Stimulated activated CD8-positive, alpha-beta memory T cell treated with anti-CD3 and anti-CD28 coated beads, Interleukin-2, amount 100 ng/mL, for 1 hour (primary cell): Measurements from ENCODE around the gene FAM227B.
"Not testable (repeated sequence)": the region's sequence is repeated elsewhere in the genome, so short reads cannot be mapped to it uniquely, and the experiment has no call there.

Experiments
- DNase-seq, 2 donors: peaks; one replicate each; pipeline ENCODE4 v3.0.0-alpha.2; 2020; ENCODE audit warnings: low read depth in 2 of 2

FAM227B gene

DNA sequence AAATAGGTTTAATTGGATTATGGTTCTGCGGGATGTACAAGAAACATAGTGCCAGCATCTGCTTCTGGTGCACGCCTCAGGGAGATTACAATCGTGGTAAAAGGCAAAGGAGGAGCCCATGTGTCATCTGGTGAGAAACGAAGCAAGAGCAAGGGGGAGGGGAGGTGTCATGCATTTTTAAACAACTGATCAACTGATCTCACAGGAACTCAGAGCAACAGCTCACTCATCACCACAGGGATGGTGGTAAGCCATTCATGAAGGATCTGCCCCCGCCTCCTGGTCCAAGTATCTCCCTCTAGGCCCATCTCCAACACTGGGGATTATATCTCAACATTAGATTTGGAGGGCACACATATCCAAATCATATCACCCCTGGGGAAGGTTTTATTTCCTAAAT, 239.7 kb downstream of the FAM227B start:
- DNase-seq: no peak

DNA sequence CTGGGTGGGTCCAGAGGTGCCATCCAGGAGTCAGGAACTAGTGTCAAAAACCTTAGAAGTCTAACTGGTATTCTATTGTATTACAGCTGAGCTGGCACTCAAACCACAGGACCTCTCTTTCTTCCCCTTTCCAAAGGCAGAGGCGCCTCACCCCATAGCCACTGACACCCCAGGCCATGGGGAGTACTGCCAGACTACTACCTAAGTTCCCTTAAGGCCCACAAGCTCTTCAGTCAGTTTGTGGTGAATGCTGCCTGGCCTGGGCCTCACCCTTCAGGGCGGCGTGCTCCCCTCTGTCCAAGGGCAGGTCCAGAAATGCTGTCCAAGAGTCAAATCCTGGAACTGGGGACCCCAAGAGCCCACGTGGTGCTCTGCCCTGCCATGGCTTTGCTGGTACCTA, 240.6 kb downstream of the FAM227B start:
- no peak for DNase-seq

- no peak for DNase-seq
These were observed 248.3 kb downstream of the FAM227B start for GRCh38 chr15:49372366-49372765.

DNA sequence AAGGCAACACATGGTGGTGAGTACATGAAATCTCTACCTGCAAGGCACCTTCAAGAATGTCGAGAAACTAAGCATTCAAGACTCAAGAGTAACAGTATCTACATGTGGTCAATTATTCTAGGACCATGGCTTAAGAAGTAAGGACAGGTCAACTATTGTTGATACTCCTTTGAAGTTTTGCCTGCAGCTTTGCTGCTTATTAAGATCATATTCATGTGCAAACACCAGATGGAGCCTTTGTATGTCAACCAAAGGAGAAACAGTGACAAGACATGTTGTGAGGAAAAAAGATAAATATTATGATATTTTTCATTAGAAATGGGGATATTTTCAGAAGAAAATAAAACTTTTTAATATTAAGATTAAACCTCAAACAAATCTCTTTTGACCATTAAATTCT, 249.8 kb downstream of the FAM227B start:
- no peak for DNase-seq

GRCh38 chr15:49366496-49366895, 254.1 kb downstream of the FAM227B start:
- no peak for DNase-seq

DNA sequence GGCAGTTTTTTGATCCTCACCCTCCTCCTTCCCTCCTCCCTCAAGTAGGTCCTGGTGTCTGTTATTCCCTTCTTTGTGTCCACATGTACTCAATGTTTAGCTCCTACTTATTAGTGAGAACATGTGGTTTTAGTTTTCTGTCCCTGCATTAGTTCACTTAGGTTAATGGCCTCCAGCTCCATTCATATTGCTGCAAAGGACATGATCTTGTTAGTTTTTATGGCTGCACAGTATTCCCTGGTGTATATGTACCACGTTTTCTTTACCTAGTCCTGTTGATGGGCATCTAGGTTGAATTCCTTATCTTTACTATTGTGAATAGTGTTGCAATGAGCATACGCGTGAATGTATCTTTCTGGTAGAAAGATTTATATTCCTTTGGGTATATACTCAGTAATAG, 259.2 kb downstream of the FAM227B start:
- DNase-seq: no peak

- not testable (repeated sequence) for DNase-seq
These were observed 266.2 kb downstream of the FAM227B start for GRCh38 chr15:49354439-49354838.

DNA sequence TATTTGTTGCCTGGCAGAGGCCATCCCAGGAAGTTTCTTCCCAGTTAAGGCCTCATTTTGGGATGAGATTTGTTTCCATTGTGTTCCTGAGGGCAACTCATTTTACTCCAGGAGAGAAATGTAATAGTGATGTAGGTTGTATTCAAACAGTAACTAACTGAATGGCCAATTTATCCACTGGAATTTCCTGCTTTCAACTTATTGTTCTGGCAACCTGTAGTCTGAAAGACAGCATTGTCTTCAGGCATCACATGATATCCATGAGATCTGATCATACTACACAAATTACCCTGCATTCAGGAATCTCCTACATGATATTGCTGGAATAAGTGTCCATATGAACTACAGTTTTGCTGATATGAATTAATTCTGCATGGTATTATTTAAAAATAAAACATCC, 277.1 kb downstream of the FAM227B start:
- no peak for DNase-seq

GRCh38 chr15:49339656-49340055, 281.0 kb downstream of the FAM227B start:
- DNase-seq: no peak

GRCh38 chr15:49331951-49332350, 288.7 kb downstream of the FAM227B start:
- no peak for DNase-seq

- DNase-seq: no peak
These were observed 289.2 kb downstream of the FAM227B start for GRCh38 chr15:49331442-49331841.

- no peak for DNase-seq
These were observed 290.5 kb downstream of the FAM227B start for GRCh38 chr15:49330166-49330565.

- DNase-seq: no peak
These were observed 291.7 kb downstream of the FAM227B start for GRCh38 chr15:49328941-49329340.

DNA sequence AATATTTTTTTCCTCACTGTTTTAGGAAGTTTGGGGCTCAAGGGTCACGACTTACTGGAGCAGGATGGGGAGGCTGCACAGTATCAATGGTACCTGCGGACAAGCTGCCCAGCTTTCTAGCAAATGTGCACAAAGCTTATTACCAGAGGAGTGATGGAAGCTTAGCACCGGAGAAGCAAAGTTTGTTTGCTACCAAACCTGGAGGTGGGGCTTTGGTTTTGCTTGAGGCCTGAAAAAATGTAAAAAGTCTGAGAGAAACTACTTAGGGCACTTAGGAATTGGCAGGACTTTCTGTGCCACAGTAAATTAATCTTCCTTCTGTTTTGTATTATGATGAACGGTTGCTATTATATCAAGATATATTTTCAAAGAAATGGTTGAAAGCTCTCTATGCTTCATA, 292.7 kb downstream of the FAM227B start:
- DNase-seq: no peak

DNA sequence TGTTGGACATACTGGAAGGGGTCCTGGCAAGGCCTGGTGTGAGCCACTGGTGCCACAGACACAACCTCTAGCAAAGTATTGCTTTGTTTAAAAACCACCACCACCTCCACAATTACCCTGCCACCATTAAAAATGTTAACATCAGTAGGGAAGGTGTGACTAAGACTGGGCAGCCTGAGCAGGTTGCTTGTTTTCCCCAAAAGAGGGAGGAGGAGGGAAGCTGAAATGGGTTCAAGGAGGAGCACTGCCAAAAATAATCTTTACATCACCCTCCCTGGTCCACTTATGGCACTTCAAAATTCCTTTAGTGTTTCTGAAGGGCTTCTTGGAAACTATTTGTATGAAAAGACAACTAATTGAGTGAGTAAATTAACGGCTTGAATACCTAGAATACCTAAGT, 297.4 kb downstream of the FAM227B start:
- DNase-seq: no peak

GRCh38 chr15:49320351-49320750, 300.3 kb downstream of the FAM227B start:
- no peak for DNase-seq

- DNase-seq: no peak
These were observed 305.2 kb downstream of the FAM227B start for GRCh38 chr15:49315391-49315823.

- DNase-seq: no peak
These were observed 305.9 kb downstream of the FAM227B start for GRCh38 chr15:49314716-49315115.

GRCh38 chr15:49313650-49314049, 307.0 kb downstream of the FAM227B start:
- no peak for DNase-seq

GRCh38 chr15:49309889-49310288, 310.7 kb downstream of the FAM227B start:
- DNase-seq: no peak

- no peak for DNase-seq
These were observed 311.9 kb downstream of the FAM227B start for GRCh38 chr15:49308686-49309085.

- no peak for DNase-seq
These were observed 314.1 kb downstream of the FAM227B start for GRCh38 chr15:49306551-49306950.

DNA sequence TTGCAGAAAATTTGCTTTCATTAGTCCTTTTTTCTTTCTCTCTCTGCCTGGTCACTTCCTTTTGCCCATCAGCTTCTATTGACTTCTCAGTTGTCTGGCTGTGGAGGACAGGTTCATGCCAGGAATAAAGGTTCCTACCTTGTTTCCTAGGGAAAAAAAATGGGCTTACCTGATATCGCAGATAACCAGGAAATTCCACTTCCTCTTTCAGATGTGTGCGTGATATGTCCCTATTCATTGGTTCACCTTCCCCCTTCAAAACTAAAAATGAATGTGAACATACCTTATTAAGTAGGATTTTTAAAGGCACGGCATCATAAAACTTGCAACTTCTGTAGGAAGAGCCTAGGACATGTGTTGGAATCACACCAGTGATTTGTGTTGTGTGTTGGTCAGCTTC, 317.6 kb downstream of the FAM227B start:
- DNase-seq: no peak

DNA sequence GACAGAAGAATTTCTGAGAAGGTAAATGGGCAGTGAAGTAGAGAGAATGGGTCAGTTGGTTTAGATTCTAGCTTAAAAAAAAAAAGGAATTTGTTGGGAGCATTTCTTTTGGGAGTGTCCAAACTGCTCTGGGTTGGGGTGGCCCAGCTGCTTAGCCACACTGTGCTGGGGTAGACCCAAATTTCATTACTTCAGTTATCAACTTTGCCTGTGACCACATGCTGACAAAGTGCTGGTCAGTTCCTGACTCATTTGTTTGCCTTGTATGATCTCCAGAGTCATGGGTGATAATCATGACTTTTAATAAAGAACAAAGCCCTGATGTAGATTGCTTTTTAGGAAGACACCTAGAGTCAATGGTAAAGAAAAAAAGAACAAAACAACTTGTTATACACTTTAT, 319.1 kb downstream of the FAM227B start:
- no peak for DNase-seq

DNA sequence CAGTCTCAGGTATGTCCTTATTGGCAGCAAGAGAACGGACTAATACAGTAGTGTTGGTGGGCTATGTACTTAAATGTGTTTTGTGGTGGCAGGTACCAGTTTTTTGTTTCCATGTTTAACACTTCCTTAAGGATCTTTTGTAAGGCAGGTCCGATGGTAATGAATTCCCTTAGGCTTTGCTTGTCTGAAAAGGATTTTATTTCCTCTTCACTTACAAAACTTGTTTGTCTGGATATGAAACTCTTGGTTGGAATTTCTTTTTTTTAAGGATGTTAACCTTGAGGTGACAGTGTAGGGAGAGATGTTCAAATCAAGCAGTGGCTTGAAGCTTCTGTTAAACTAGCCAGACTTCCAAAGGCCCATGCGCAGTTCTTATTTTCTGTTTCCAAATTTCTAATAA, 319.8 kb downstream of the FAM227B start:
- no peak for DNase-seq
